ENCODE measurements around the gene FAM167B. TPM values are rescaled to one million over a fixed set of nuclear protein-coding genes. Genes with fewer than 3 reads are reported as not detected.

Gene FAM167B
- total RNA-seq, 1 experiment from 2014 or later = 1.5 TPM

DNA sequence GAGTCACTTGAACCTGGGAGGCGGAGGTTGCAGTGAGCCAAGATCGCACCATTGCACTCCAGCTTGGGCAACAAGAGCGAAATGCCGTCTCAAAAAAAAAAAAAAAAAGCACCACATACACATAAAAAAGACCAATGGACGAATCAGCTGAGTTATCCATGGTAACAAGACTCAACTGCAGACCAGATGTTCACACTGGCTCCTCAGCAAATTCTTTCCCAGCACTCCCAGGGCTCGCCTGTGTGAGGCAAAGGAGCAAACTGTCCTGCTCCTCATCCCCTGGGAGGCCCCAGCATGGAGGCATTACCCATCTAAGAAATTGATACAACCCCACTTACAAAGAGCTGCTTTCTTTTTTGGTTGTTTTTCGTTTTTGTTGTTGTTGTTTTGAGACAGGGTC, 28.0 kb upstream of the FAM167B start:
- H3K4me1 Mint-ChIP-seq = peaks cover 17 to 25% of the 10 kb centered on the region in 2 experiments
- no peak overlapping the region for H3K4me3 Mint-ChIP-seq
- Histone ChIP-seq H2BK12ac (ENCODE audit: insufficient read length, low read depth, low read length) (no peak overlapping the region), H3K4me1 (ENCODE audit: insufficient read depth, low read length) (peaks cover 7% of the 10 kb centered on the region; the same call in 1 of the 2 replicates), H3K56ac (ENCODE audit: insufficient read length, low read depth, low read length) (no peak overlapping the region), H2BK15ac (ENCODE audit: low read depth, low read length) (no peak overlapping the region), H3K4me2 (ENCODE audit: insufficient read depth, insufficient read length, low read length) (no peak overlapping the region), H3K23me2 (ENCODE audit: insufficient read length, low read depth, low read length, poor library complexity, severe bottlenecking) (peaks cover 7% of the 10 kb centered on the region), H4K5ac (ENCODE audit: insufficient read length, low read depth, low read length) (no peak overlapping the region), H4K91ac (ENCODE audit: insufficient read length, low read depth, low read length) (no peak overlapping the region), H3K14ac (ENCODE audit: insufficient read depth, low read length) (no peak overlapping the region), H3K79me2 (ENCODE audit: insufficient read depth, low read length) (peaks cover 3% of the 10 kb centered on the region; the same call in 1 of the 2 replicates), H2BK120ac (ENCODE audit: low read depth, low read length, poor library complexity, severe bottlenecking) (no peak overlapping the region), H2AFZ (ENCODE audit: low read length) (no peak overlapping the region), H2BK5ac (ENCODE audit: insufficient read length, low read length) (no peak overlapping the region), H3K27ac (ENCODE audit: insufficient read length, low read depth, low read length) (no peak overlapping the region), H2AK5ac (ENCODE audit: insufficient read length, low read length) (no peak overlapping the region), H3K9me3 (ENCODE audit: control insufficient read depth, low read depth, low read length) (no peaks in the 10 kb centered on the region), H4K20me1 (ENCODE audit: control insufficient read depth, insufficient read depth, insufficient read length) (no peaks in the 10 kb centered on the region), H4K8ac (replicated peaks; ENCODE audit: insufficient read length, low read depth, low read length) (no peak overlapping the region), H2BK20ac (ENCODE audit: low read depth, low read length, poor library complexity, severe bottlenecking) (no peak overlapping the region), H3K23ac (ENCODE audit: insufficient read length, low read depth, low read length) (no peak overlapping the region), H3K18ac (ENCODE audit: insufficient read length, low read depth, low read length) (no peak overlapping the region), H3K79me1 (ENCODE audit: insufficient read depth, low read depth, low read length, poor library complexity, severe bottlenecking) (no peaks in the 10 kb centered on the region), H3K4ac (ENCODE audit: low read depth, low read length) (no peak overlapping the region), H3K27me3 (ENCODE audit: insufficient read depth, low read length) (no peaks in the 10 kb centered on the region), H3T11ph (ENCODE audit: low read length) (no peak overlapping the region), H3K9ac (ENCODE audit: extremely low read depth, insufficient read length, low read length) (no peak overlapping the region)
- peaks cover 13 to 49% (median 37%) of the 10 kb centered on the region in 3 experiments for H3K36me3 Mint-ChIP-seq (ENCODE audit: insufficient read depth in 1 of 3, low read depth in 3 of 3)
- DNase-seq = no peak
- TF ChIP-seq, protein P1, sequence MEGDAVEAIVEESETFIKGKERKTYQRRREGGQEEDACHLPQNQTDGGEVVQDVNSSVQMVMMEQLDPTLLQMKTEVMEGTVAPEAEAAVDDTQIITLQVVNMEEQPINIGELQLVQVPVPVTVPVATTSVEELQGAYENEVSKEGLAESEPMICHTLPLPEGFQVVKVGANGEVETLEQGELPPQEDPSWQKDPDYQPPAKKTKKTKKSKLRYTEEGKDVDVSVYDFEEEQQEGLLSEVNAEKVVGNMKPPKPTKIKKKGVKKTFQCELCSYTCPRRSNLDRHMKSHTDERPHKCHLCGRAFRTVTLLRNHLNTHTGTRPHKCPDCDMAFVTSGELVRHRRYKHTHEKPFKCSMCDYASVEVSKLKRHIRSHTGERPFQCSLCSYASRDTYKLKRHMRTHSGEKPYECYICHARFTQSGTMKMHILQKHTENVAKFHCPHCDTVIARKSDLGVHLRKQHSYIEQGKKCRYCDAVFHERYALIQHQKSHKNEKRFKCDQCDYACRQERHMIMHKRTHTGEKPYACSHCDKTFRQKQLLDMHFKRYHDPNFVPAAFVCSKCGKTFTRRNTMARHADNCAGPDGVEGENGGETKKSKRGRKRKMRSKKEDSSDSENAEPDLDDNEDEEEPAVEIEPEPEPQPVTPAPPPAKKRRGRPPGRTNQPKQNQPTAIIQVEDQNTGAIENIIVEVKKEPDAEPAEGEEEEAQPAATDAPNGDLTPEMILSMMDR (conservative IDR thresholded peaks at IDR 0.05) = no peak
- H3K27me3 Mint-ChIP-seq (ENCODE audit: low read depth) = no peaks in the 10 kb centered on the region
- no CpG with 5 or more reads among the region's 7 CpGs for WGBS (ENCODE audit: extremely low coverage, insufficient read length, low lambda C conversion rate)
- H3K27ac Mint-ChIP-seq = no peak overlapping the region
- H3K9me3 Mint-ChIP-seq = no peaks in the 10 kb centered on the region

Data from H9 (cell line).